SH-SY5Y (cell line): ENCODE results near the gene TCFL5.

Source experiments
- GATA2 ChIP-seq: IDR thresholded peaks from 2 replicates; pipeline ENCODE4 v1.6.1; 2011; ENCODE audit warnings: mild to moderate bottlenecking, low read depth, low read length
- GATA3 ChIP-seq: IDR thresholded peaks from 2 replicates; pipeline ENCODE4 v1.6.1; 2011; ENCODE audit warnings: low read depth, mild to moderate bottlenecking, low read length, moderate library complexity

- TF ChIP-seq GATA2 = no peak
- no peak for TF ChIP-seq GATA3
Measured at GRCh38 chr20:62876902-62877816, 15.5 kb upstream of the TCFL5 start.
